Adrenal gland (tissue), 12 donors: Measurements from ENCODE around the gene APP. TPM values are rescaled to one million over a fixed set of nuclear protein-coding genes. Genes with fewer than 3 reads are reported as not detected.
A peak's percentile ranks its signal among the peaks of the same experiment; 100 is the strongest.

Source experiments
- DNase-seq, 7 donors: peaks; one replicate each; pipeline ENCODE4 v3.0.0-alpha.2; 2019 to 2020
- H3K27ac ChIP-seq, 5 donors: fragments of 200-600 bp; sonication (generic) in 4 of 5; 1 replicate in 3 of 5; 2 replicates in 2 of 5; pipeline versions ENCODE4 v1.5.1 to v1.8.0; 2016 to 2020; ENCODE audit warnings: mild to moderate bottlenecking in 1 of 5
- H3K27me3 ChIP-seq: fragments of 200-600 bp; 2 replicates; pipeline ENCODE4 v1.8.0; 2021
- H3K36me3 ChIP-seq, 2 donors: fragments of 200-600 bp; replicated peaks in 1 of 2; 1 replicate in 1 of 2; 2 replicates in 1 of 2; pipeline versions ENCODE4 v1.5.1 to v1.8.0; 2018 to 2022
- H3K4me1 ChIP-seq, 2 donors: fragments of 200-600 bp; replicated peaks in 1 of 2; 1 replicate in 1 of 2; 2 replicates in 1 of 2; pipeline versions ENCODE4 v1.5.1 to v1.8.0; 2018 to 2021
- H3K4me3 ChIP-seq, 4 donors: fragments of 200-600 bp; sonication (generic) in 3 of 4; one replicate each; pipeline ENCODE4 v1.5.1; 2016 to 2018
- H3K9me3 ChIP-seq, 3 donors: fragments of 200-600 bp; sonication (generic) in 1 of 3; replicated peaks in 1 of 3; 1 replicate in 2 of 3; 2 replicates in 1 of 3; pipeline versions ENCODE4 v1.5.1 to v1.8.0; 2016 to 2021
- CTCF ChIP-seq, 6 experiments: fragments of 450-650 bp in 4 of 6; fragments of 200-600 bp in 2 of 6; sonication (generic) in 1 of 6; IDR thresholded peaks; 1 replicate in 5 of 6; 2 replicates in 1 of 6; pipeline versions ENCODE4 v1.5.1 to v1.8.0; 2016 to 2021; ENCODE audit warnings: antibody characterized with exemption in 6 of 6, mild to moderate bottlenecking in 2 of 6, moderate library complexity in 1 of 6
- POLR2A ChIP-seq, 2 donors: fragments of 450-650 bp; IDR thresholded peaks; one replicate each; pipeline ENCODE4 v1.6.1; 2017; ENCODE audit warnings: antibody characterized with exemption in 2 of 2, mild to moderate bottlenecking in 2 of 2, moderate library complexity in 1 of 2
- WGBS, 4 donors: extraction: QIAGEN DNeasy Blood & Tissue Kit in 2 of 4; methylation state at CpG; one replicate each; pipeline versions ENCODE4 v1.1.5 to v1.1.7; 2013 to 2017; 5-methylcytosine and 5-hydroxymethylcytosine counted together
- intact Hi-C, 2 donors: fragments of 100-400 bp; cut with DNase I; formaldehyde crosslinking; loops; one replicate each; pipeline versions ENCODE4 v1.14.1 to v1.15.0; 2022 to 2023
- polyA plus RNA-seq, 3 donors: library from polyadenylated mRNA; stranded (reverse); fragments of 200-250 nt in 2 of 3; fragments of 350-450 nt in 1 of 3; fragmentation: Illumina TruSeq in 1 of 3; extraction: RNeasy Lipid Tissue Mini Kit (QIAGEN cat#74804) in 1 of 3; gene quantifications; one replicate each; pipeline ENCODE4 v1.2.3, GENCODE V29; 2013 to 2014
- total RNA-seq, 9 donors: library from RNA; depleted of rRNA in 4 of 9; stranded (reverse); fragments of >200 nt in 4 of 9; fragments of 120-200 nt in 1 of 9; fragmentation: NEBNext Ultra II Directional in 1 of 9; extraction: Animal tissue kit (Norgen Biotek cat#: 25700) in 1 of 9; gene quantifications; one replicate each; pipeline versions ENCODE4 v1.1.0 to v1.2.4, GENCODE V29; 2013 to 2023
- donor health status: healthy with polysubstance abuse.
- donor health status: Bipolar disorder and iron deficiency.
- donor health status: DM: yes; HTN: yes; CAD: no.
- donor health status: DM: no; HTN: no; CAD: no.
- donor health status: DM: no; HTN: no; CAD: no.
- donor health status: DM: yes; HTN: yes; CAD: no.

APP gene
- total and polyA plus RNA-seq, 12 donors = 161 to 1,079 (median 710) TPM

DNA sequence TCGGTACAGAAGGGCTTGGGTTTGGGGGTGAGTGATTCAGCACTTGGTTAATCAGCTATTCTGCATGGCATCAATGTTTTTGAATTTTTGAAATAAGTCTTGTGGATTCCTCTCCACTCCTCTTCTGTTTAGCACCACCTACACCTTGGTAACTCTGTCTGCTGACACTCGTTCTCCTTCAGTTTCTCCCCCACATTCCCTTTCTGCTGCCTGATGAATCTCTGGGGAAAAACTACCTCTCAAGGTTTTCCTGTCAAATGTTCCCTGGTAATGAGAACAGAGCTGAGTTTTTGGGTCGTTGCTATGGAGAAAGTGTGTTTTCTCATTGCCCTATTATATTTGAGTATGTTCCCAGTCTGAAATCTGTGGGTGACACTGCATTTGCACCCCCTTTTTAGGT lies 327.6 kb downstream of the APP start:
- DNase-seq = no peak
- WGBS, 4 donors = 41 to 59% (median 47%) methylated on average over 3 of the region's 3 CpGs
- Histone ChIP-seq H3K4me1 (no peaks in the 10 kb centered on the region), H3K9me3 (no peaks in the 10 kb centered on the region), H3K36me3 (no peaks in the 10 kb centered on the region), H3K27me3 (no peaks in the 10 kb centered on the region), H3K27ac (no peak overlapping the region), H3K4me3 (no peak overlapping the region)
- TF ChIP-seq POLR2A (IDR thresholded peaks at IDR 0.05) = no peak
- intact Hi-C loops = no loop called here

- intact Hi-C loops = no loop called here
- DNase-seq = no peak
- H3K4me3 ChIP-seq = no peak overlapping the region
- H3K4me1 ChIP-seq = no peaks in the 10 kb centered on the region
- 84 to 93% (median 90%) methylated on average over 4 of the region's 4 CpGs for WGBS, 4 donors
- no peak for TF ChIP-seq POLR2A (IDR thresholded peaks at IDR 0.05)
- TF ChIP-seq CTCF (IDR thresholded peaks at IDR 0.05) = no peak
- H3K27ac ChIP-seq = no peak overlapping the region
- no peaks in the 10 kb centered on the region for H3K36me3 ChIP-seq
- H3K9me3 ChIP-seq = no peaks in the 10 kb centered on the region
- H3K27me3 ChIP-seq = no peaks in the 10 kb centered on the region
Measured at GRCh38 chr21:25838809-25839208, 331.8 kb downstream of the APP start.

DNA sequence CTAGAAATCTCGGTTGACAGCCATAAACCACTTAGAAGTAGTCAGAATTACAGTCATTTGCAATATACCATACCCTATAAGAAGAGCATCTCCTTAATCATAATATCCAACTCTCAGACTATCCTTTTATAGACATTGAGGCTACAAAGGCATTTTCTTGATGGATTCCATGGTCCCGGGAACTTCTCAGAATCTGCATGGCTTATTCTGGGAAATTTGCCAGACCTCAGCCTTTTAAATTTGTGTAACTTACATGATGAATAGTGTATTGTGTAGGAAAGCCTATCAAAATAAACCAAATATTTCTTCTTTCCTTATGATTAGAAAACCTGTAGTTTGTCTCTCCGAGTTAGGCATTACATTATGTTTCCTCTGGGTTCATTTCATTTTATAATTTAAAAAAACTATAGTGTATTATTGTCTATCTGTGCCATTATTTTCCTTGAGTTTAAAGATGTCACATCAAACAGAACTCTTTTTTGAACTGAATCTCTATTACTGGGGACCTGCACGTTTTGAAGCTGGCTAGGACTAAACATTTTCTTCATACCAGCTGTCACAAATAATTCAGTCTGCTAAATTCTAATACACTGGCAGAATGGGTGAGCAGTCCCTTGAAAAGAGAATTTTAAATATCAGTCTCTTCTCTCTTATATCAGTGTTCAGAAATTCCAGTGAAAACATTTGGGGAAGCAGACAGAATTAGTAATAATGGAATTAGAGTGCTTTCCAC lies 332.9 kb downstream of the APP start:
- Histone ChIP-seq H3K27me3 (no peaks in the 10 kb centered on the region), H3K27ac (no peak overlapping the region), H3K9me3 (no peaks in the 10 kb centered on the region), H3K4me1 (no peaks in the 10 kb centered on the region), H3K36me3 (no peaks in the 10 kb centered on the region), H3K4me3 (no peak overlapping the region)
- no peak for TF ChIP-seq CTCF (IDR thresholded peaks at IDR 0.05)
- no peak for TF ChIP-seq POLR2A (IDR thresholded peaks at IDR 0.05)
- 33 to 47% (median 40%) methylated on average over 4 of the region's 4 CpGs for WGBS, 4 donors
- DNase-seq = peak in 2 of 7 donors; percentile 10 to 39
- intact Hi-C loops = no loop called here

GRCh38 chr21:25836396-25836795 lies 334.2 kb downstream of the APP start:
- no peaks in the 10 kb centered on the region for H3K27me3 ChIP-seq
- H3K9me3 ChIP-seq = no peaks in the 10 kb centered on the region
- H3K27ac ChIP-seq = no peak overlapping the region
- no peak for TF ChIP-seq CTCF (IDR thresholded peaks at IDR 0.05)
- no peak for TF ChIP-seq POLR2A (IDR thresholded peaks at IDR 0.05)
- no peaks in the 10 kb centered on the region for H3K36me3 ChIP-seq
- no peak for DNase-seq
- no peak overlapping the region for H3K4me3 ChIP-seq
- no peaks in the 10 kb centered on the region for H3K4me1 ChIP-seq
- WGBS, 4 donors = 90 to 97% (median 93%) methylated on average over 2 of the region's 2 CpGs
- intact Hi-C loops = no loop called here

DNA sequence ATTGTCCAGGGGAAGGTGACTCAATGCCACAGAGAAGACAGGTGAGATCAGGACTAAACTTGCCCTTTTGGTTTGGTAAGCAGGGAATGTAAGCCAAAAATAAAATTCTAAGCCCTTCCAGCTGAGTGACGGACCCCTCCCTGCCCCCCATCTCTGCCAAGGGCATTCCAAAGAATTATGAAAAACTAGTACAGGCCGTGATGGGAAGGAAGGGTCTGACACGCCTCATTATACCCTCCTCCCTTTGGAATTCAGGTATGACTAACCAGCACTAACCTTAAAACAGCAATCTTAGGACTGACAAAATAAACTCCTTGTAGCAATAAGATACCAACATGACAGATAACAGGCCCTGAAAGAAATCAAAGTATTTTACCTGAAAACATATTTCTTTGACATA lies 336.2 kb downstream of the APP start:
- Histone ChIP-seq H3K9me3 (no peaks in the 10 kb centered on the region), H3K27ac (no peak overlapping the region), H3K4me3 (no peak overlapping the region), H3K27me3 (no peaks in the 10 kb centered on the region), H3K36me3 (no peaks in the 10 kb centered on the region), H3K4me1 (no peaks in the 10 kb centered on the region)
- 73 to 81% (median 77%) methylated on average over 3 of the region's 3 CpGs for WGBS, 4 donors
- intact Hi-C loops = no loop called here
- TF ChIP-seq POLR2A (IDR thresholded peaks at IDR 0.05) (no peak), CTCF (IDR thresholded peaks at IDR 0.05) (no peak)
- DNase-seq = no peak
